Right lobe of liver (tissue), 6 donors: Measurements from ENCODE around the gene MFRP. TPM values are rescaled to one million over a fixed set of nuclear protein-coding genes. Genes with fewer than 3 reads are reported as not detected.

Source experiments
- ATAC-seq, 4 donors: fragments of 200-7000 bp; cut with Tn5 transposase; one replicate each; pipeline ENCODE4 v1.9.1; 2020; ENCODE audit warnings: mild to moderate bottlenecking in 4 of 4, moderate library complexity in 4 of 4
- DNase-seq, 3 donors: peaks; one replicate each; pipeline ENCODE4 v3.0.0-alpha.2; 2020
- H3K27ac ChIP-seq, 3 donors: fragments of 200-600 bp; one replicate each; pipeline ENCODE4 v1.8.0; 2022
- H3K27me3 ChIP-seq, 2 donors: fragments of 200-600 bp; one replicate each; pipeline ENCODE4 v1.8.0; 2022
- H3K36me3 ChIP-seq, 4 donors: fragments of 200-600 bp; sonication (generic) in 1 of 4; one replicate each; pipeline versions ENCODE4 v1.5.1 to v1.8.0; 2017 to 2022; ENCODE audit warnings: control low read depth in 1 of 4
- H3K4me1 ChIP-seq, 4 donors: fragments of 200-600 bp; sonication (generic) in 1 of 4; one replicate each; pipeline versions ENCODE4 v1.5.1 to v1.8.0; 2017 to 2022; ENCODE audit warnings: control low read depth in 1 of 4
- H3K4me3 ChIP-seq, 3 donors: fragments of 200-600 bp; one replicate each; pipeline ENCODE4 v1.8.0; 2022
- H3K9me3 ChIP-seq, 4 donors: fragments of 200-600 bp; sonication (generic) in 1 of 4; one replicate each; pipeline versions ENCODE4 v1.5.1 to v1.8.0; 2017 to 2022; ENCODE audit warnings: control low read depth in 1 of 4
- POLR2A ChIP-seq: fragments of 450-650 bp; IDR thresholded peaks from one replicate; pipeline ENCODE4 v1.6.1; 2017; ENCODE audit warnings: antibody characterized with exemption, mild to moderate bottlenecking
- WGBS: methylation state at CpG from one replicate; pipeline ENCODE4 v1.1.6; 2018; ENCODE audit warnings: low coverage, low lambda C conversion rate; ENCODE audit not compliant: insufficient coverage; ENCODE audit errors: missing lambda C conversion rate; 5-methylcytosine and 5-hydroxymethylcytosine counted together
- intact Hi-C, 2 donors: fragments of 100-400 bp; cut with DNase I; formaldehyde crosslinking; loops; one replicate each; pipeline versions ENCODE4 v1.11.2 to v1.14.1; 2022
- total RNA-seq, 6 experiments: library from RNA; depleted of rRNA in 2 of 6; stranded (reverse); fragments of >200 nt in 2 of 6; fragmentation: NEBNext Ultra II Directional in 3 of 6; extraction: Animal tissue kit (Norgen Biotek cat#: 25700) in 3 of 6; gene quantifications; one replicate each; pipeline versions ENCODE4 v1.1.0 to v1.2.4, GENCODE V29; 2016 to 2023
- TF ChIP-seq, protein P1 (sequence below), 4 donors: fragments of 200-600 bp in 3 of 4; fragments of 450-650 bp in 1 of 4; IDR thresholded peaks; one replicate each; pipeline versions ENCODE4 v1.5.1 to v1.8.0; 2016 to 2022; ENCODE audit warnings: antibody characterized with exemption in 4 of 4, mild to moderate bottlenecking in 2 of 4
- donor health status: DM: no; HTN: yes; CAD: no.
- donor health status: DM: no; HTN: no; CAD: no.
- donor health status: DM: no; HTN: no; CAD: no.
- donor health status: DM: no; HTN: yes; CAD: no.
- donor health status: DM: no; HTN: yes; CAD: no.

The MFRP gene
- total RNA-seq, 6 experiments from 2014 or later: not detected

- Histone ChIP-seq H3K4me1 (peaks cover 0 to 16% (median 0%) of the 10 kb centered on the region in 4 donors), H3K4me3 (peak overlapping the region; percentile 32 to 42 (median 35))
These were observed 31.1 kb downstream of the MFRP start for GRCh38 chr11:119315131-119316015.

GRCh38 chr11:119314726-119315125 is 31.8 kb downstream of the MFRP start:
- no peak overlapping the region for H3K4me3 ChIP-seq
- H3K27ac ChIP-seq: no peak overlapping the region
- H3K9me3 ChIP-seq: no peaks in the 10 kb centered on the region
- no peaks in the 10 kb centered on the region for H3K36me3 ChIP-seq
- TF ChIP-seq, protein P1, sequence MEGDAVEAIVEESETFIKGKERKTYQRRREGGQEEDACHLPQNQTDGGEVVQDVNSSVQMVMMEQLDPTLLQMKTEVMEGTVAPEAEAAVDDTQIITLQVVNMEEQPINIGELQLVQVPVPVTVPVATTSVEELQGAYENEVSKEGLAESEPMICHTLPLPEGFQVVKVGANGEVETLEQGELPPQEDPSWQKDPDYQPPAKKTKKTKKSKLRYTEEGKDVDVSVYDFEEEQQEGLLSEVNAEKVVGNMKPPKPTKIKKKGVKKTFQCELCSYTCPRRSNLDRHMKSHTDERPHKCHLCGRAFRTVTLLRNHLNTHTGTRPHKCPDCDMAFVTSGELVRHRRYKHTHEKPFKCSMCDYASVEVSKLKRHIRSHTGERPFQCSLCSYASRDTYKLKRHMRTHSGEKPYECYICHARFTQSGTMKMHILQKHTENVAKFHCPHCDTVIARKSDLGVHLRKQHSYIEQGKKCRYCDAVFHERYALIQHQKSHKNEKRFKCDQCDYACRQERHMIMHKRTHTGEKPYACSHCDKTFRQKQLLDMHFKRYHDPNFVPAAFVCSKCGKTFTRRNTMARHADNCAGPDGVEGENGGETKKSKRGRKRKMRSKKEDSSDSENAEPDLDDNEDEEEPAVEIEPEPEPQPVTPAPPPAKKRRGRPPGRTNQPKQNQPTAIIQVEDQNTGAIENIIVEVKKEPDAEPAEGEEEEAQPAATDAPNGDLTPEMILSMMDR (IDR thresholded peaks at IDR 0.05): no peak
- TF ChIP-seq POLR2A: no peak
- WGBS: no CpG with 5 or more reads among the region's 18 CpGs
- H3K4me1 ChIP-seq: peaks cover 0 to 16% (median 0%) of the 10 kb centered on the region in 4 donors
- peak in 1 of 3 donors; percentile 45 for DNase-seq
- peaks cover 0 to 4% of the 10 kb centered on the region in 2 donors for H3K27me3 ChIP-seq
- no peak for ATAC-seq
- intact Hi-C loops: no loop called here

More at GRCh38 chr11:119315131-119316015, 31.1 kb downstream of the MFRP start:
- DNase-seq: peak in 2 of 3 donors; percentile 39 to 56
- TF ChIP-seq, protein P1 (IDR thresholded peaks at IDR 0.05): no peak
- TF ChIP-seq POLR2A: no peak
- Histone ChIP-seq H3K27me3 (peaks cover 0 to 4% of the 10 kb centered on the region in 2 donors), H3K9me3 (no peaks in the 10 kb centered on the region), H3K36me3 (no peaks in the 10 kb centered on the region), H3K27ac (peak overlapping the region in 1 of 3 donors; percentile 63)
- WGBS: 0% methylated on average over 4 of the region's 29 CpGs
- peak in 2 of 4 donors; percentile 24 to 34 for ATAC-seq
- intact Hi-C loops: no loop called here

- intact Hi-C loops: no loop called here
- H3K4me3 ChIP-seq: no peak overlapping the region
- no peaks in the 10 kb centered on the region for H3K36me3 ChIP-seq
- no peaks in the 10 kb centered on the region for H3K27me3 ChIP-seq
- 93% methylated on average over 19 of the region's 20 CpGs for WGBS
- H3K27ac ChIP-seq: no peak overlapping the region
- H3K9me3 ChIP-seq: no peaks in the 10 kb centered on the region
- ATAC-seq (no peak), DNase-seq (no peak)
- H3K4me1 ChIP-seq: no peaks in the 10 kb centered on the region
- no peak for TF ChIP-seq POLR2A
- TF ChIP-seq, protein P1 (IDR thresholded peaks at IDR 0.05): no peak
These were observed 35.8 kb downstream of the MFRP start for GRCh38 chr11:119310682-119311052.

- Histone ChIP-seq H3K27ac (no peak overlapping the region), H3K27me3 (no peaks in the 10 kb centered on the region), H3K4me3 (no peak overlapping the region), H3K9me3 (no peaks in the 10 kb centered on the region), H3K4me1 (no peaks in the 10 kb centered on the region), H3K36me3 (no peaks in the 10 kb centered on the region)
- intact Hi-C loops: no loop called here
- no peak for DNase-seq
- WGBS: 86% methylated on average over 8 of the region's 17 CpGs
- no peak for ATAC-seq
- no peak for TF ChIP-seq POLR2A
- TF ChIP-seq, protein P1 (IDR thresholded peaks at IDR 0.05): no peak
These were observed 36.4 kb downstream of the MFRP start for GRCh38 chr11:119309953-119310681.
